Right lobe of liver (tissue), 4 donors: ENCODE measurements around the gene GRIN2A.

Experiments used
- CTCF ChIP-seq, 4 donors: fragments of 200-600 bp in 3 of 4; fragments of 450-650 bp in 1 of 4; IDR thresholded peaks; one replicate each; pipeline versions ENCODE4 v1.5.1 to v1.8.0; 2016 to 2022; ENCODE audit warnings: antibody characterized with exemption in 4 of 4, mild to moderate bottlenecking in 2 of 4
- POLR2A ChIP-seq: fragments of 450-650 bp; IDR thresholded peaks from one replicate; pipeline ENCODE4 v1.6.1; 2017; ENCODE audit warnings: antibody characterized with exemption, mild to moderate bottlenecking
- donor health status: DM: no; HTN: no; CAD: no.
- donor health status: DM: no; HTN: no; CAD: no.
- donor health status: DM: no; HTN: yes; CAD: no.

- no peak for TF ChIP-seq CTCF (IDR thresholded peaks at IDR 0.05)
- no peak for TF ChIP-seq POLR2A
Observed at GRCh38 chr16:10196999-10197398, 14.8 kb upstream of the GRIN2A start.
